GM18505 (cell line): ENCODE measurements around the gene SPTBN2.
"Not testable (repeated sequence)": the region's sequence is repeated elsewhere in the genome, so short reads cannot be mapped to it uniquely, and the experiment has no call there.

Source experiments
- ATAC-seq: cut with Tn5 transposase; IDR thresholded peaks from one replicate; pipeline ENCODE4 v1.9.1; 2021; ENCODE audit not compliant: unreplicated experiment
- POLR2A ChIP-seq: IDR thresholded peaks from 4 replicates; pipeline ENCODE4 v1.6.1; 2011; ENCODE audit warnings: borderline replicate concordance; ENCODE audit not compliant: insufficient read depth, insufficient read length; ENCODE audit errors: extremely low read depth

Gene SPTBN2

GRCh38 chr11:66643745-66644437 lies 85.1 kb downstream of the SPTBN2 start:
- no peak for ATAC-seq
- TF ChIP-seq POLR2A, result no peak

DNA sequence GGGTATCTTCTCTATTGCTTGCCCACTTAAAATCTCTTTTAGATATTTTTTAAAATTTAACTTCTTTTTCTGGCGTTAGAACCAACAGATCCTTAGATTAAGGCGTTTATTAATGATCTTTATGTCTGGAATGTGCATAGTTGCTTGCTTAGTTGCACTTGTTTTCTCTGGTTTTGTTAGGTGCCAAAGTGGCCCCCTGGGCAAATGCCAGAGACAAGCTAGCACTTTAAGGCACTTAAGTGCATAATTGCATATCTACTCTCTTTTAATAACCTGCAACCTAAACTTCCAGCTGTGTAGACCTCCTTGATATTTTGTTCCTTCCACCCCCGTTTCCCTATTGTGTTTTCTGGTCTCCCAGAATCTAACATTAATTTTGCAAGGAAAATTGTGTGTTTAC lies 87.2 kb downstream of the SPTBN2 start:
- no peak for TF ChIP-seq POLR2A
- ATAC-seq, result no peak

- not testable (repeated sequence) for ATAC-seq
Observed at GRCh38 chr11:66639814-66640340, 89.1 kb downstream of the SPTBN2 start.

- no peak for TF ChIP-seq POLR2A
- ATAC-seq, result no peak
Observed at GRCh38 chr11:66639066-66639813, 89.8 kb downstream of the SPTBN2 start.

GRCh38 chr11:66638177-66639065 lies 90.6 kb downstream of the SPTBN2 start, which contains the start of gene RBM4:
Gene RBM4, plus strand, starts transcription at chr11:66638703. Its CDS starts 1,009 bp downstream, at chr11:66639712.
- TF ChIP-seq POLR2A, result peak; percentile 92
- ATAC-seq, result peak; percentile 93

GRCh38 chr11:66637557-66638176 lies 91.3 kb downstream of the SPTBN2 start:
- no peak for TF ChIP-seq POLR2A
- no peak for ATAC-seq

DNA sequence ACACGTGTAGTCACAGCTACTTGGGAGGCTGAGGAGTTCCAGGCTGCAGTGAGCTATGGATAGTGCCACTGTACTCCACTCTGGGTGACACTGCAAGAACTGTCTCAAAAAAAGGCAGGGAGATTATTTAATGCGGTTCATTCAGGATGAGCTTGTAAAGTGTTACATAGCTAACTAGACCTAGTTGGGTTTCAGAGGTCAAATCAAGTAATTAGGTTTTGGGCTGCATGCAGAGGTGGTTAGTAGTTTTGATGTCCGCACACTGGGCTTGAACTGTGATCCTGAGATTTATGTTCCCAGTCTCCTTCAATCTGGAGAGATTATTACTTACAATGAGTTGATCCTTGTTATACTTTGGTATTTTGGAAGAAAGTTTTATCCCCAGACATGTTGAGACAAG lies 92.6 kb downstream of the SPTBN2 start:
- no peak for ATAC-seq
- no peak for TF ChIP-seq POLR2A
